HepG2 (cell line): ENCODE results near the gene ANKHD1. TPM values are rescaled to one million over a fixed set of nuclear protein-coding genes. Genes with fewer than 3 reads are reported as not detected.
A peak's percentile ranks its signal among the peaks of the same experiment; 100 is the strongest.

ENCODE experiments used
- AHDC1 ChIP-seq: sonication (generic); formaldehyde crosslinking; IDR thresholded peaks from 2 replicates; pipeline ENCODE4 v1.5.1; 2020; ENCODE audit warnings: mild to moderate bottlenecking, missing genetic modification reagents, borderline replicate concordance
- BRCA1 ChIP-seq: sonication (generic); formaldehyde crosslinking; IDR thresholded peaks from 2 replicates; pipeline ENCODE4 v1.4.0; 2020; ENCODE audit warnings: missing genetic modification reagents
- ETS1 ChIP-seq: sonication (generic); formaldehyde crosslinking; IDR thresholded peaks from 2 replicates; pipeline ENCODE4 v1.4.0; 2020; ENCODE audit warnings: missing genetic modification reagents
- HMG20A ChIP-seq: IDR thresholded peaks from 2 replicates; pipeline ENCODE4 v1.6.1; 2016; ENCODE audit warnings: borderline replicate concordance
- MTF2 ChIP-seq: sonication (generic); formaldehyde crosslinking; IDR thresholded peaks from 2 replicates; pipeline ENCODE4 v1.5.0; 2020; ENCODE audit warnings: missing genetic modification reagents, borderline replicate concordance
- MXD1 ChIP-seq: sonication (generic); formaldehyde crosslinking; IDR thresholded peaks from 2 replicates; pipeline ENCODE4 v1.4.0; 2020; ENCODE audit warnings: mild to moderate bottlenecking, missing genetic modification reagents
- MXI1 ChIP-seq: IDR thresholded peaks from 3 replicates; pipeline ENCODE4 v1.6.1; 2012; ENCODE audit warnings: low read depth, low read length, inconsistent platforms, borderline replicate concordance
- POGZ ChIP-seq: sonication (generic); formaldehyde crosslinking; IDR thresholded peaks from 2 replicates; pipeline ENCODE4 v1.4.0; 2020; ENCODE audit warnings: mild to moderate bottlenecking, missing genetic modification reagents
- RBAK ChIP-seq: sonication (generic); formaldehyde crosslinking; IDR thresholded peaks from 2 replicates; pipeline ENCODE4 v1.5.1; 2020; ENCODE audit warnings: mild to moderate bottlenecking, missing genetic modification reagents
- SKIL ChIP-seq: sonication (generic); formaldehyde crosslinking; IDR thresholded peaks from 2 replicates; pipeline ENCODE4 v1.8.0; 2022; ENCODE audit warnings: missing genetic modification reagents, mild to moderate bottlenecking, moderate library complexity, borderline replicate concordance
- THAP8 ChIP-seq: sonication (generic); formaldehyde crosslinking; IDR thresholded peaks from 2 replicates; pipeline ENCODE4 v1.5.1; 2020; ENCODE audit warnings: missing genetic modification reagents, mild to moderate bottlenecking, borderline replicate concordance
- U2AF1 ChIP-seq: fragments of 200-400 bp; formaldehyde crosslinking; optimal IDR thresholded peaks from 2 replicates; pipeline ENCODE3; 2017; ENCODE audit warnings: mild to moderate bottlenecking, low read depth, low read length
- WIZ ChIP-seq: sonication (generic); formaldehyde crosslinking; IDR thresholded peaks from 2 replicates; pipeline ENCODE4 v1.5.1; 2020; ENCODE audit warnings: mild to moderate bottlenecking, missing genetic modification reagents
- ZNF253 ChIP-seq: sonication (generic); formaldehyde crosslinking; IDR thresholded peaks from 2 replicates; pipeline ENCODE4 v1.8.0; 2022; ENCODE audit warnings: mild to moderate bottlenecking, missing genetic modification reagents, borderline replicate concordance
- ZNF33A ChIP-seq: sonication (generic); formaldehyde crosslinking; IDR thresholded peaks from 2 replicates; pipeline ENCODE4 v1.5.1; 2020; ENCODE audit warnings: missing genetic modification reagents, mild to moderate bottlenecking, moderate library complexity, borderline replicate concordance
- ZNF44 ChIP-seq: sonication (generic); formaldehyde crosslinking; IDR thresholded peaks from 2 replicates; pipeline ENCODE4 v1.5.1; 2020; ENCODE audit warnings: mild to moderate bottlenecking, missing genetic modification reagents
- ZNF513 ChIP-seq: sonication (generic); formaldehyde crosslinking; conservative IDR thresholded peaks from 2 replicates; pipeline ENCODE4 v1.5.0; 2020; ENCODE audit warnings: missing genetic modification reagents
- ZNF678 ChIP-seq: sonication (generic); formaldehyde crosslinking; IDR thresholded peaks from 2 replicates; pipeline ENCODE4 v1.4.0; 2020; ENCODE audit warnings: mild to moderate bottlenecking, missing genetic modification reagents
- ZNF782 ChIP-seq: sonication (generic); formaldehyde crosslinking; IDR thresholded peaks from 2 replicates; pipeline ENCODE4 v1.4.0; 2020; ENCODE audit warnings: missing genetic modification reagents, mild to moderate bottlenecking, borderline replicate concordance
- polyA plus RNA-seq, 8 experiments: library from polyadenylated mRNA; depleted of rRNA in 3 of 8; stranded (reverse) in 7 of 8; unstranded in 1 of 8; fragments of >200 nt; fragmentation: Illumina TruSeq in 4 of 8; extraction: Trizol in 4 of 8; gene quantifications; 2 replicates each; pipeline versions ENCODE4 v1.2.1 to v1.2.3, GENCODE V29; 2011 to 2016; ENCODE audit warnings: low read depth in 4 of 8, missing spikeins in 1 of 8, mixed read lengths in 1 of 8; ENCODE audit not compliant: insufficient read depth in 1 of 8
- total RNA-seq, 5 experiments: library from RNA; depleted of rRNA; stranded (reverse); fragments of >200 nt; fragmentation: Illumina TruSeq; extraction: Trizol; gene quantifications; 2 replicates each; pipeline ENCODE4 v1.2.3, GENCODE V29; 2016; ENCODE audit warnings: low read depth in 1 of 5

The ANKHD1 gene
- total and polyA plus RNA-seq, 2 of the 13 experiments (the other 11 are each of a cell fraction or from before 2014, with no cell fraction given): 69.9 to 82.0 TPM

- no peak for TF ChIP-seq ZNF513
- TF ChIP-seq ZNF678 (CRISPR knock-in tag): no peak
- no peak for TF ChIP-seq RBAK (CRISPR knock-in tag)
- TF ChIP-seq ZNF33A (CRISPR knock-in tag): no peak
- TF ChIP-seq ZNF782 (CRISPR knock-in tag): no peak
- no peak for TF ChIP-seq MTF2 (CRISPR knock-in tag)
- TF ChIP-seq U2AF1: no peak
- no peak for TF ChIP-seq WIZ
- no peak for TF ChIP-seq AHDC1
- no peak for TF ChIP-seq MXI1
- no peak for TF ChIP-seq POGZ
- TF ChIP-seq ETS1: no peak
- TF ChIP-seq HMG20A: 0 out of 2 replicates have a peak, but pooled peaks have one; percentile 14
- TF ChIP-seq ZNF253 (CRISPR knock-in tag): no peak
- TF ChIP-seq SKIL (CRISPR knock-in tag): no peak
- no peak for TF ChIP-seq THAP8 (CRISPR knock-in tag)
- TF ChIP-seq ZNF44 (CRISPR knock-in tag): no peak
- no peak for TF ChIP-seq BRCA1 (CRISPR knock-in tag)
- no peak for TF ChIP-seq MXD1 (CRISPR knock-in tag)
Measured at GRCh38 chr5:140575309-140575708, 173.7 kb downstream of the ANKHD1 start (continued).
